ENCODE measurements around the gene SMPD2.

SMPD2 gene

GRCh38 chr6:109467696-109468095 is 27.2 kb downstream of the SMPD2 start:
- Histone ChIP-seq H3K9ac (ENCODE audit: low read length) (no peak overlapping the region), H3K9me2 (replicated peaks; ENCODE audit: insufficient read depth, low read length) (no peaks in the 10 kb centered on the region), H3K36me3 (ENCODE audit: low read length) (peaks cover 48% of the 10 kb centered on the region), H3K4me2 (ENCODE audit: low read depth, low read length, poor library complexity, severe bottlenecking) (no peak overlapping the region), H3F3A (ENCODE audit: insufficient read depth) (no peaks in the 10 kb centered on the region), H3K27me3 (ENCODE audit: low read length) (no peaks in the 10 kb centered on the region), H3K4me3 (ENCODE audit: insufficient read depth, low read length, poor library complexity, severe bottlenecking) (no peak overlapping the region), H3K27ac (ENCODE audit: low read depth, low read length) (no peak overlapping the region), H2AFZ (ENCODE audit: low read depth, low read length, severe bottlenecking) (no peak overlapping the region), H4K20me1 (ENCODE audit: low read depth, low read length) (no peaks in the 10 kb centered on the region), H3K79me2 (ENCODE audit: insufficient read depth, low read length) (peaks cover 21% of the 10 kb centered on the region), H3K9me3 (ENCODE audit: insufficient read depth, low read length) (no peaks in the 10 kb centered on the region)
- TF ChIP-seq EZH2phosphoT487 (conservative IDR thresholded peaks at IDR 0.05; ENCODE audit: low read length) (no peak), CTCF (IDR thresholded peaks at IDR 0.05; ENCODE audit: insufficient read depth, low read length, poor library complexity, severe bottlenecking) (no peak)

- H3K9ac ChIP-seq (ENCODE audit: low read length), result no peak overlapping the region
- no peak overlapping the region for H3K27ac ChIP-seq (ENCODE audit: low read depth, low read length)
- H3K79me2 ChIP-seq (ENCODE audit: insufficient read depth, low read length), result peaks cover 14% of the 10 kb centered on the region
- H3F3A ChIP-seq (ENCODE audit: insufficient read depth), result no peaks in the 10 kb centered on the region
- no peak for TF ChIP-seq EZH2phosphoT487 (conservative IDR thresholded peaks at IDR 0.05; ENCODE audit: low read length)
- no peak for TF ChIP-seq CTCF (IDR thresholded peaks at IDR 0.05; ENCODE audit: insufficient read depth, low read length, poor library complexity, severe bottlenecking)
- H3K36me3 ChIP-seq (ENCODE audit: low read length), result peaks cover 42% of the 10 kb centered on the region
- H2AFZ ChIP-seq (ENCODE audit: low read depth, low read length, severe bottlenecking), result no peak overlapping the region
- H3K4me2 ChIP-seq (ENCODE audit: low read depth, low read length, poor library complexity, severe bottlenecking), result no peak overlapping the region
- H3K9me2 ChIP-seq (replicated peaks; ENCODE audit: insufficient read depth, low read length), result no peaks in the 10 kb centered on the region
- no peak overlapping the region for H3K4me3 ChIP-seq (ENCODE audit: insufficient read depth, low read length, poor library complexity, severe bottlenecking)
- no peaks in the 10 kb centered on the region for H3K27me3 ChIP-seq (ENCODE audit: low read length)
- H3K9me3 ChIP-seq (ENCODE audit: insufficient read depth, low read length), result no peaks in the 10 kb centered on the region
- no peaks in the 10 kb centered on the region for H4K20me1 ChIP-seq (ENCODE audit: low read depth, low read length)
Measured at GRCh38 chr6:109469591-109470189, 29.2 kb downstream of the SMPD2 start.

- Histone ChIP-seq H3K9me3 (ENCODE audit: insufficient read depth, low read length) (no peaks in the 10 kb centered on the region), H3F3A (ENCODE audit: insufficient read depth) (no peaks in the 10 kb centered on the region), H3K4me2 (ENCODE audit: low read depth, low read length, poor library complexity, severe bottlenecking) (no peak overlapping the region), H4K20me1 (ENCODE audit: low read depth, low read length) (no peaks in the 10 kb centered on the region), H3K4me3 (ENCODE audit: insufficient read depth, low read length, poor library complexity, severe bottlenecking) (no peak overlapping the region), H3K9ac (ENCODE audit: low read length) (no peak overlapping the region), H3K27me3 (ENCODE audit: low read length) (no peaks in the 10 kb centered on the region), H2AFZ (ENCODE audit: low read depth, low read length, severe bottlenecking) (no peak overlapping the region), H3K9me2 (replicated peaks; ENCODE audit: insufficient read depth, low read length) (no peaks in the 10 kb centered on the region), H3K79me2 (ENCODE audit: insufficient read depth, low read length) (peaks cover 12% of the 10 kb centered on the region), H3K27ac (ENCODE audit: low read depth, low read length) (no peak overlapping the region), H3K36me3 (ENCODE audit: low read length) (peaks cover 30% of the 10 kb centered on the region)
- TF ChIP-seq EZH2phosphoT487 (conservative IDR thresholded peaks at IDR 0.05; ENCODE audit: low read length), result no peak
Measured at GRCh38 chr6:109471105-109471810, 30.7 kb downstream of the SMPD2 start.
